Measurements from ENCODE around the gene FNDC3A.

GRCh38 chr13:49220856-49221589 lies 245.3 kb downstream of the FNDC3A start:
- TF ChIP-seq CTCF (IDR thresholded peaks at IDR 0.05; ENCODE audit: low read depth, low read length) (no peak), POLR2A (IDR thresholded peaks at IDR 0.05; ENCODE audit: extremely low read depth, insufficient read length) (no peak), MYC (IDR thresholded peaks at IDR 0.05; ENCODE audit: low read depth, low read length) (no peak), MAX (IDR thresholded peaks at IDR 0.05; ENCODE audit: low read depth, low read length) (no peak)

All from NB4 (cell line).